ENCODE results near the gene LONP1.

DNA sequence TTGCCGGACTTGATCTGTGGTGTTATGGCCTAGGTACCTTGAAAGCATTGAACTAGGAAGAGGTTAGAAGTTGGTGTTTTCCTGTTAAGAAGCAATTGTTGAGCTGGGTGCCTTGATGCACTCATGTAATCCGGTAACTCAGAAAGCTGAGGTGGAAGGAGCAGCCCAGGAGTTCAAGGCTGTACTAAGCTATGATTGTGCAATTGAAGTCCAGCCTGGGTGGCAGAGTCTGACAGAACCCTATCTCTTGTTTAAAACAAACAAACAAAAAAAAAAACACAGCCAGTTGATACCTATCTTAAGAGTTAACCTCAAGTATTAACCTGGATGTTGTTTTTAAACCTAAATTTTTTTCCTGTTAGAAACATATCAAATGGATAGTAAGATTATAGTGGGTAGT is 77.7 kb downstream of the LONP1 start:
- TF ChIP-seq, protein P1, sequence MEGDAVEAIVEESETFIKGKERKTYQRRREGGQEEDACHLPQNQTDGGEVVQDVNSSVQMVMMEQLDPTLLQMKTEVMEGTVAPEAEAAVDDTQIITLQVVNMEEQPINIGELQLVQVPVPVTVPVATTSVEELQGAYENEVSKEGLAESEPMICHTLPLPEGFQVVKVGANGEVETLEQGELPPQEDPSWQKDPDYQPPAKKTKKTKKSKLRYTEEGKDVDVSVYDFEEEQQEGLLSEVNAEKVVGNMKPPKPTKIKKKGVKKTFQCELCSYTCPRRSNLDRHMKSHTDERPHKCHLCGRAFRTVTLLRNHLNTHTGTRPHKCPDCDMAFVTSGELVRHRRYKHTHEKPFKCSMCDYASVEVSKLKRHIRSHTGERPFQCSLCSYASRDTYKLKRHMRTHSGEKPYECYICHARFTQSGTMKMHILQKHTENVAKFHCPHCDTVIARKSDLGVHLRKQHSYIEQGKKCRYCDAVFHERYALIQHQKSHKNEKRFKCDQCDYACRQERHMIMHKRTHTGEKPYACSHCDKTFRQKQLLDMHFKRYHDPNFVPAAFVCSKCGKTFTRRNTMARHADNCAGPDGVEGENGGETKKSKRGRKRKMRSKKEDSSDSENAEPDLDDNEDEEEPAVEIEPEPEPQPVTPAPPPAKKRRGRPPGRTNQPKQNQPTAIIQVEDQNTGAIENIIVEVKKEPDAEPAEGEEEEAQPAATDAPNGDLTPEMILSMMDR (IDR thresholded peaks at IDR 0.05), result no peak
- TF ChIP-seq, protein P2, sequence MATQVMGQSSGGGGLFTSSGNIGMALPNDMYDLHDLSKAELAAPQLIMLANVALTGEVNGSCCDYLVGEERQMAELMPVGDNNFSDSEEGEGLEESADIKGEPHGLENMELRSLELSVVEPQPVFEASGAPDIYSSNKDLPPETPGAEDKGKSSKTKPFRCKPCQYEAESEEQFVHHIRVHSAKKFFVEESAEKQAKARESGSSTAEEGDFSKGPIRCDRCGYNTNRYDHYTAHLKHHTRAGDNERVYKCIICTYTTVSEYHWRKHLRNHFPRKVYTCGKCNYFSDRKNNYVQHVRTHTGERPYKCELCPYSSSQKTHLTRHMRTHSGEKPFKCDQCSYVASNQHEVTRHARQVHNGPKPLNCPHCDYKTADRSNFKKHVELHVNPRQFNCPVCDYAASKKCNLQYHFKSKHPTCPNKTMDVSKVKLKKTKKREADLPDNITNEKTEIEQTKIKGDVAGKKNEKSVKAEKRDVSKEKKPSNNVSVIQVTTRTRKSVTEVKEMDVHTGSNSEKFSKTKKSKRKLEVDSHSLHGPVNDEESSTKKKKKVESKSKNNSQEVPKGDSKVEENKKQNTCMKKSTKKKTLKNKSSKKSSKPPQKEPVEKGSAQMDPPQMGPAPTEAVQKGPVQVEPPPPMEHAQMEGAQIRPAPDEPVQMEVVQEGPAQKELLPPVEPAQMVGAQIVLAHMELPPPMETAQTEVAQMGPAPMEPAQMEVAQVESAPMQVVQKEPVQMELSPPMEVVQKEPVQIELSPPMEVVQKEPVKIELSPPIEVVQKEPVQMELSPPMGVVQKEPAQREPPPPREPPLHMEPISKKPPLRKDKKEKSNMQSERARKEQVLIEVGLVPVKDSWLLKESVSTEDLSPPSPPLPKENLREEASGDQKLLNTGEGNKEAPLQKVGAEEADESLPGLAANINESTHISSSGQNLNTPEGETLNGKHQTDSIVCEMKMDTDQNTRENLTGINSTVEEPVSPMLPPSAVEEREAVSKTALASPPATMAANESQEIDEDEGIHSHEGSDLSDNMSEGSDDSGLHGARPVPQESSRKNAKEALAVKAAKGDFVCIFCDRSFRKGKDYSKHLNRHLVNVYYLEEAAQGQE (IDR thresholded peaks at IDR 0.05), result no peak
- TF ChIP-seq POLR2A (IDR thresholded peaks at IDR 0.05; ENCODE audit: low read length), result no peak
- TF ChIP-seq RAD21 (conservative IDR thresholded peaks at IDR 0.05 in 1 of 2, IDR thresholded peaks at IDR 0.05 in 1 of 2), result no peak
- TF ChIP-seq GATA3 (IDR thresholded peaks at IDR 0.05; ENCODE audit: borderline replicate concordance), result no peak

All from A549 (cell line).